8988T (cell line): Measurements from ENCODE around the gene CACNA1E.
"Not testable (repeated sequence)": the region's sequence is repeated elsewhere in the genome, so short reads cannot be mapped to it uniquely, and the experiment has no call there.

Experiments
- DNase-seq: peaks from one replicate; pipeline ENCODE4 v3.0.0; 2011

CACNA1E gene

GRCh38 chr1:181832173-181832880 lies 349.0 kb downstream of the CACNA1E start:
- DNase-seq, result not testable (repeated sequence)

- no peak for DNase-seq
Observed at GRCh38 chr1:181846001-181846645, 362.8 kb downstream of the CACNA1E start.

DNA sequence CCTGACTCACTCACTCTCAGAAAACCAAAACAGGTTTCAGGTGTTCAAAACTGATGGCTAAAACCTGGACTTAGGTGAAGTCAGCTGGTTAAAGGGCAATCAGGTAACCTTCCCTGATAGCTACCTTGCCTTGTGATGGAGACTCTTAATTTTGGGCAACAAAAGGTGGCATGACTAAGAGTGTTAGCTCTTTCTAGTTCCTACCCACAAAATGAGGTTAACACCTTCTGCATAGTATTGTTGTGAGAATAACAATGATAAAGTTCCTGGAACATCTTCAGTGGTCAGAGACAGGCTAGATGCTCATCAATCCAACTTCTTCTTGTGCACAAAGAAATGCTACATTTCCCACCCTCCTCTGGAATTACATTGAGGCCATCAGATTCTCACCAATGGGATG lies 363.4 kb downstream of the CACNA1E start:
- DNase-seq, result no peak

- no peak for DNase-seq
Observed at GRCh38 chr1:181849071-181849470, 365.8 kb downstream of the CACNA1E start.

DNA sequence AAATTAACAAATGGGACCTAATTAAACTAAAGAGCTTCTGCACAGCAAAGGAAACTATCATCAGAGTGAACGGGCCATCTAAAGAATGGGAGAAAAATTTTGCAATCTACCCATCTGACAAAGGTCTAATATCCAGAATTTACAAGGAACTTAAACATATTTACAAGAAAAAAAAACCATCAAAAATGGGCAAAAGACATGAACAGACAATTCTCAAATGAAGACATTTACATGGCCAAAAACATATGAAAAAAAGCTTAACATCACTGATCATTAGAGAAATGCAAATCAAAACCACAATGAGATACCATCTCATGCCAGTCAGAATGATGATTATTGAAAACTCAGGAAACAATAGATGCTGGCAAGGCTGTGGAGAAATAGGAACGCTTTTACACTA lies 370.9 kb downstream of the CACNA1E start:
- not testable (repeated sequence) for DNase-seq

- DNase-seq, result no peak
Observed at GRCh38 chr1:181855380-181855779, 372.1 kb downstream of the CACNA1E start.
